Heart left ventricle (tissue), 13 donors: ENCODE measurements around the gene ASB14.

ENCODE experiments used
- CTCF ChIP-seq, 12 donors: fragments of 200-600 bp; sonication (generic) in 4 of 12; IDR thresholded peaks; one replicate each; pipeline versions ENCODE4 v1.5.0 to v1.8.0; 2018 to 2022; ENCODE audit warnings: antibody characterized with exemption in 12 of 12, mild to moderate bottlenecking in 5 of 12
- POLR2A ChIP-seq, 2 donors: fragments of 450-650 bp; IDR thresholded peaks; one replicate each; pipeline ENCODE4 v1.6.1; 2017; ENCODE audit warnings: antibody characterized with exemption in 2 of 2, mild to moderate bottlenecking in 2 of 2, moderate library complexity in 2 of 2
- donor health status: ischemic (EF 13 %, LVEDD 7.1; RV severe dilation, severe dysfunction).
- donor health status: DM: no; HTN: yes; CAD: no.
- donor health status: DM: no; HTN: no; CAD: no.
- donor health status: ischemic (EF 25% LVEDD 6.9; RV normal size, moderate dysfunction).
- donor health status: ischemic (EF 25% LVEDD 5.7; RV mildly dilated, moderate dysfunction).
- donor health status: ischemic (EF 35%, LVEDD 5.7; RV mildly dilated, moderate dysfunction).
- donor health status: nonischemic (EF 11% LVEDD 7.7; RV severe dilation, severe dysfunction).
- donor health status: DM: yes; HTN: yes; CAD: no.
- donor health status: PGD.
- donor health status: ischemic (EF 29% LVEDD 5.4; RV normal size, mild dysfunction).
- donor health status: nonischemic (EF 23%, LVEDD 6.1; RV moderate dilation, normal function).

GRCh38 chr3:57279685-57280084 lies 12.8 kb downstream of the ASB14 start:
- TF ChIP-seq CTCF (IDR thresholded peaks at IDR 0.05) (no peak), POLR2A (IDR thresholded peaks at IDR 0.05) (no peak)
